ENCODE results near the gene RAB3A.

RAB3A gene

GRCh38 chr19:18196511-18196845, 7.4 kb downstream of the RAB3A start:
- no peak for DNase-seq

GRCh38 chr19:18194554-18195238, 9.1 kb downstream of the RAB3A start:
- no peak for DNase-seq

DNA sequence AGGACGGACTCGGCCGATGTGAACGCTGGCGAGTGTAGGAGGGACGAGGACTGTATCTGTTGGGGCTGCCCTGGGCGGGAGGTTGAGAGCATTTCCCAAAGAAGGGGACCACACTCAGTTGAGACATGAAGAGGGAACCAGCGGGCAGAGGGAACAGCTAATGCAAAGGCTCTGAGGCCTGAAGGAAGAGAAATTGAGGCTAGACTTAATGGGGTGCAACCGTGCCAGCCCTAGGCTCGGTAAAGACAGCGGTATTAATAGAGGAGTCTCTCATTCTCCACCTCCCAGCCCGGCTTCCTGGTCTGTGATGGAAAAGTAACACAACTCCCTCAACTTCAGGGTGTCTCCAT, 9.7 kb downstream of the RAB3A start:
- no peak for DNase-seq

- no peak for DNase-seq
Observed at GRCh38 chr19:18193388-18194180, 10.3 kb downstream of the RAB3A start.

GRCh38 chr19:18192673-18193387, 11.0 kb downstream of the RAB3A start, which contains the start of gene MPV17L2:
TSS of gene MPV17L2 (plus strand) at chr19:18193218. CDS start at chr19:18193282, 64 bp downstream.
- peak; percentile 100 for DNase-seq

DNA sequence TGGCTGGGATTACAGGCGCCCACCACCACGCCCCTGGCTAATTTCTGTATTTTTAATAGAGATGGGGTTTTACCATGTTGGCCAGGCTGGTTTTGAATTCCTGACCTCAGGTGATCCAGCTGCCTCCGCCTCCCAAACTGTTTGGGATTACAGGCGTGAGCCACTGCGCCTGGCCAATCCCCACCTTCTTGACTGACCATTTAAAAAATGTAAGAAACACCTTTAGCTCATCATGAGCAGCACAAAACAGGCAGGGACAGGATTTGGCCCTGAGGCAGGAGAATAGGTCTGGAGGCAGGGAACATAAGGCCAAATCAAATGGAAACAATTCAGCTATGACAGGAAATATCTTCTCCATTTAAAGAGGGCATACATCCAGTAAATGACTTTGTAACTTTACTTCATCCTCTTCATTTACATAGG, 12.2 kb downstream of the RAB3A start:
- DNase-seq, result no peak

DNA sequence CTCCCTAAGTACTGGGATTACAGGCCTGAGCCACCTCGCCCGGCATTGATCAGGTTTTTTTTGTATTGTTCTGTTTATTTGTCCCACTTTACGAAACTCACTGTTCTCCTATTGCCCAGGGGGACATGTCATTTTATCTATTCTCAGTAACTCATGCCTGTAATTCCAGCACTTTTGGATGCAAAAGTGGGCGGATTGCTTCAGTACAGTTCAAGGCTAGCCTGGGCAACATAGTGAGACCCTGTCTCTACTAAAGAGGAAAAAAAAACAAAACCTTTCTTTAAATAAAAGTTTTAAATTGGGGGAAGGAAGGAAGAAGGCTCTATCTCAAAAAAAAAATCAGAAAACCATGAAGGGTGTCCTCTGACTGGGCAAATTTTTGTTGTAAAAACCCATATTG, 13.6 kb downstream of the RAB3A start:
- DNase-seq, result no peak

- no peak for DNase-seq
Observed at GRCh38 chr19:18185538-18185937, 18.3 kb downstream of the RAB3A start.

- DNase-seq, result no peak
Observed at GRCh38 chr19:18183529-18183928, 20.3 kb downstream of the RAB3A start.

- no peak for DNase-seq
Observed at GRCh38 chr19:18179957-18180356, 23.9 kb downstream of the RAB3A start.

DNA sequence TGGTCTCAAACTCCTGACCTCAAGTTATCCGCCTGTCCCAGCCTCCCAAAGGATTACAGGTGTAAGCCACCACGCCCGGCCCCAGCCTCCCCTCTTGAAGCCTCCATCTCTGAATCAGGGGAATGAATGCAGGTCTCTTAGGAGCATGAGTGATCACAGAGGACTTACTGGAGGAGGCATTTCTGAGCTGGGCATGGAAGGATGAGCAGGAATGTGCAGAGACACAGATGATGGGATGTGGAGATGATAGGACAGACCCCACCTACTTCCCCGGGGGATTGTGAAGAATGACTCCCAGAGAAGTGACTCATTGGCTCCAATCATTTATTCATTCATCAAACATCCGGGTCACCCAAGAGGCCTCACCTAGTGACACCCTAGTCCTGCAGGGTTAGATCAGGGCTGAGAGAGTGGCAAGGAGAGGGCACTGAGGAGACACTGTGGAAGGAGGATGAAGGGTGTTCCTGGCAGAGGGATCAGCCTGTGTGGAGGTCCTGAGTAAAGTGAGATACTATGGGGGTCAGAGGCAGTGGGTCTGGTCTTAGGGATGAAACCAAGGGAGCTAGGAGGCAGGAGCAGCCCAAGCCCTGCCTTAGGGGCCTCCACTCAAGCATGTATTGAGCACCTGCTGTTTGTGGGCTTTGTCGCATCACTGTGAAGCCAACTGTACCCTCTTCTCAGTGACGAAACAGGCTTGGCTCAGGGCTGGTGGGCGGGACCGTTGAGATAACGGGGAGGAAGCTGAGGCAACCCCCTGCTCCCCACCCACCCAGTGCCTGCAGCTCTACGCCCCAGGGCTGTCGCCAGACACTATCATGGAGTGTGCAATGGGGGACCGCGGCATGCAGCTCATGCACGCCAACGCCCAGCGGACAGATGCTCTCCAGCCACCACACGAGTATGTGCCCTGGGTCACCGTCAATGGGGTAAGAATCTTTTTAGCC, 27.2 kb downstream of the RAB3A start:
- DNase-seq, result no peak

- no peak for DNase-seq
Observed at GRCh38 chr19:18174983-18175382, 28.9 kb downstream of the RAB3A start.

DNA sequence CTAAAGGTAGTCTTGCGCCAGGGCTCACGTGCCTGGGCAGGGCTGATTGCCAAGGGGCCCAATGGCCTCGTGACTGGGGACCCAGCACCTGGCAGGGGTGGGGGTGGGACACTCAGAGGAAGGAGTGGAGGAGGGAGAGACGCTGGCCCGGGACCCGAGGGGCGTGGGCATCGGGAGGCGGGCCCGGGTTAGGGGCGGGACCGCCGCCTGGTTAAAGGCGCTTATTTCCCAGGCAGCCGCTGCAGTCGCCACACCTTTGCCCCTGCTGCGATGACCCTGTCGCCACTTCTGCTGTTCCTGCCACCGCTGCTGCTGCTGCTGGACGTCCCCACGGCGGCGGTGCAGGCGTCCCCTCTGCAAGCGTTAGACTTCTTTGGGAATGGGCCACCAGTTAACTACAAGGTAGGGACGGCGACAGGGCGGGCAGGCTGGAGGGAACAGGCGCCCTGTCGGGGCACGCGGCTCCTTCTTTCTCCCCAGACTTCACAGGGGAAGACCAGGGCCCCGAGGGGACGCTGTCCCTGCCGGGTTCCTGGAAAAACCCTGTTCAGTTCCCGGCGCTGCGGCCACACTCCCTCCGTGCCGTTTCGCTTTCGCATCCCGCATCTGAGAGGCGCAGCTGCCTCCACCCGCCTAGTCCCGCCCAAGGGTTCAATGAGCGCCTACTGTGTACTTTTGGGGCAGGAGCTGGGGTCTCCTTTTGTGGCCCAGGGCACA, 30.1 kb downstream of the RAB3A start, which contains the start of gene IFI30:
Gene IFI30 (plus strand): TSS at position 242 of the 717 bp plus-strand sequence. CDS start 29 bp downstream, at position 271.
- DNase-seq, result peak; percentile 92

GRCh38 chr19:18173054-18173571, 30.7 kb downstream of the RAB3A start:
- DNase-seq, result no peak

- no peak for DNase-seq
Observed at GRCh38 chr19:18172331-18173053, 31.4 kb downstream of the RAB3A start.

DNA sequence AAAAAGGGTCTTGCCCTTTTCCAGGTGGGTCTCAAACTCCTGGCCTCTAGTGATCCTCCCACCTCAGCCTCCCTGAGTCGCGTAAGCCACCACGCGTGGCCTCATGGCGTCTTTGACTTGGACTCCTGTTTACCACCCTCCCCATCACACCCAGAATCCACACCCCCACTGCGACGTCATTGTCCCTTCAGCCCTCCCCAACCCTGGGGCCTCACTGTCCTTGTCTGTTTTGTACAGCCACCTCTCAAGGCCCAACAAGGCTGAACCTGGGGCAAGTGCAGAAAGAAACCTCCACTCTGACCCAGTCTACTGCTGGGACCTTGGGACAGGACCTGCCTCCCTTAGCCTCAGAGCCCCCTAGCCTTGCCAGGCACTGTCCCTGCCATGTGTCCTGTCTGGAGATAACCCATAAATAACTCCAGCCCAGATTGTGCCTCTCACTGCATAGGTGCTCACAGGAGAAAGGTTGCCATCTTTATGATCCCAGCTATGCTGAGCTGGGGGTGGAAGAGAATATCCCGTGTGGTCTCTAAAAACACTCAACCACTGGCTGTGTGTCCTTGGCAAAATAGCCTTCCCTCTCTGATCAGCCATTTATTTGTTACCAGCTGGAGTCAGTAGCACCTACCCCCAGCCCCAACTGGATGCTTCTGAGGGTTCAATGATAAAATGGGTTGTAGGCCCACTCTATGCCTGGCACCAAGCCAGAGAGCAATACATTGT, 32.1 kb downstream of the RAB3A start:
- DNase-seq, result no peak

DNA sequence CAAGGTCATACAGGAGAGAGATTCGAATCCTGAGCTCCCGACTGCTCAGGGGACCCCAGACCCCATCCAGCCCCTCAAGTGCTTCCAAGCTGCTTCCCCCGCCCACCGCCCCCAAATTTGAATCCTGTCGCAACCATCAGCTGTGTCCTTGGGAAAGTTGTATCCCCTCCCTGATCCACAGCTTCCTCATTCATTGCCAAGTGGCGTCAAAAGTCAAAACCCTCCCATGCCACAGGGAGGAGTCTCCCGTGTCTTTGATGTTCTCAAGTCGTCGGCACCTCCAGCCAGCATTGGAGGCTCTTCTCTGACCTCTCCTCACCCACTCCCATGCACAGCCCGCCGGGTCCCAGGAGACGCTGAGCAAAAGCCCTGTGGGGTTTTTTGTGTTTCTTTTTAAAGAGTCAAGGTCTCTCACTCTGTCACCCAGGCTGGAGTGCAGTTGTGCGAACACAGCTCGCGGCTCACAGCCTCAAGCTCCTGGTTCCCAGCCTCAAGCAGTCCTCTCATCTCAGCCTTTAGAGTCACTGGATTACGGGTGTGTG, 33.1 kb downstream of the RAB3A start:
- no peak for DNase-seq

DNA sequence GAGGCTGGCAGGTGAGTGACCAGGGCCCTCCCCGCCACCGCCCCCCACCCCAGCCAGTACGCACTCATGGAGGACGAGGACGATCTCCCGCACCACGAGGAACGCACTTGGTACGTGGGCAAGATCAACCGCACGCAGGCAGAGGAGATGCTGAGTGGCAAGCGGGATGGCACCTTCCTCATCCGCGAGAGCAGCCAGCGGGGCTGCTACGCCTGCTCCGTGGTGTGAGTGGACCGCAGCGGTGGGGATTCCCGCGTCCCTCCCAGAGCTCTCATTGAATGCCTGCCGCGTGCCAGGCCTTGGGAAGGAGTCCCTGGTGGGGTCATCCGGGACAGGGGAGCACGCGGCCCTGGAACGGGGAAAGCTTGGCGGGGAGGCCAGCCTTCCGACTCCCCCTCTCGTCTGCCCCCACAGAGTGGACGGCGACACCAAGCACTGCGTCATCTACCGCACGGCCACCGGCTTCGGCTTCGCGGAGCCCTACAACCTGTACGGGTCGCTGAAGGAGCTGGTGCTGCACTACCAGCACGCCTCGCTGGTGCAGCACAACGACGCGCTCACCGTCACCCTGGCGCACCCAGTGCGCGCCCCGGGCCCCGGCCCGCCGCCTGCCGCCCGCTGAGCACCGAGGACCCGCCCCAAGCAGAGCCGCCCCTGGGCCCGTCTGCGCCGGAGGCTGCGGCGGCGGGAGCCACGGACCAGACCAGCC, 35.0 kb downstream of the RAB3A start:
- no peak for DNase-seq

DNA sequence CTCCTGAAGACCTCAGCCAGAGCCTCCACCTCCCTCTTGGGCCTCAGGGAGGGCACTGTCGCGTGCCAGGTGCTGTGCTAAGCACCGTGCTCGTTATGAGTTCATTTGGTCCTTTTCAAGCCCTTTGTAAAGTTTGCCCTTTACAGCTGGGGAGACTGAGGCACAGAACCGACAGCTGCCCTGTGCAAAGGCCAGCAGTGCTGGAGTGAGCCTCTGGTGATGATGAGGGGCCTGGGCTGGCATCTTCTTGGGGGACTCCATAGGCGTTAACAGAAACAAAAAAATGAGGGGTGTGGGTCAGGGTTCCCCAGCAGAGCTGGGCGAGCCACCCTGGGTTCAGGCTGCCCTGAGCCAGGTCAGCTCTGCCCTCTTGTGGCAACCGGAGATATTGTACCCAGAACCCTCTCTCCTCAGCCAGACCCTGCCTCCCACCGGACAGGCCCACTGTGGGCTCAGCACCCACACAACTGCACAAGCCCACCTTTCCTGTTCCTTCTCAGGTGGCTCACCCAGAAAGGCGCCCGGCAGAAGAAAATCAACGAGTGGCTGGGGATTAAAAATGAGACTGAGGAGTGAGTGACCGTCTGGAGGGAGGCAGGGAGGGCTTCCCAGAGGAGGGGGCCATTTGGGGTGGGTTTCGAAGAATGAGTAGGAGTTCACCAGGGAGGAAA, 35.7 kb downstream of the RAB3A start:
- no peak for DNase-seq

Measured in DMS79 (cell line).